ENCODE data around the gene CDCA7L.
"Not testable (repeated sequence)": the region's sequence is repeated elsewhere in the genome, so short reads cannot be mapped to it uniquely, and the experiment has no call there.

Gene CDCA7L

GRCh38 chr7:21887353-21887752, 58.3 kb downstream of the CDCA7L start:
- Histone ChIP-seq H3K4me3 (ENCODE audit: low read depth, low read length) (no peak overlapping the region), H3K36me3 (ENCODE audit: control insufficient read depth in 2 of 2, insufficient read depth in 1 of 2, low read length in 2 of 2) (no peaks in the 10 kb centered on the region), H3K9me3 (ENCODE audit: control insufficient read depth, insufficient read depth, low read depth, low read length) (no peaks in the 10 kb centered on the region), H3K4me1 (ENCODE audit: control insufficient read depth, insufficient read depth, low read length) (no peaks in the 10 kb centered on the region), H3K27ac (ENCODE audit: extremely low read depth, low read depth, low read length) (no peak overlapping the region)
- ChIA-PET CTCF (interaction anchor here (0.6 kb wide), 1 partner anchor 502 kb away, joined by 3 read pairs; no protein-coding TSS in a partner anchor), POLR2A (no interaction called here)
- no peak for TF ChIP-seq YY2 (tag by site-specific recombination; IDR thresholded peaks at IDR 0.05)
- TF ChIP-seq ZNF155 (tag by site-specific recombination; IDR thresholded peaks at IDR 0.05) = no peak
- TF ChIP-seq REST (tag by site-specific recombination; IDR thresholded peaks at IDR 0.05) = no peak

- H3K27ac ChIP-seq (ENCODE audit: extremely low read depth, low read depth, low read length) = no peak overlapping the region
- H3K9me3 ChIP-seq (ENCODE audit: control insufficient read depth, insufficient read depth, low read depth, low read length) = no peaks in the 10 kb centered on the region
- CTCF ChIA-PET = no interaction called here
- H3K4me1 ChIP-seq (ENCODE audit: control insufficient read depth, insufficient read depth, low read length) = no peaks in the 10 kb centered on the region
- no peak overlapping the region for H3K4me3 ChIP-seq (ENCODE audit: low read depth, low read length)
- TF ChIP-seq ZNF747 (tag by site-specific recombination; IDR thresholded peaks at IDR 0.05) = no peak
- TF ChIP-seq PRDM2 (tag by site-specific recombination; IDR thresholded peaks at IDR 0.05; ENCODE audit: borderline replicate concordance) = no peak
- no peak for TF ChIP-seq ZNF391 (tag by site-specific recombination; IDR thresholded peaks at IDR 0.05; ENCODE audit: borderline replicate concordance, low read depth)
- no peak for TF ChIP-seq ZNF837 (tag by site-specific recombination; IDR thresholded peaks at IDR 0.05)
- no peak for TF ChIP-seq ZNF510 (tag by site-specific recombination; IDR thresholded peaks at IDR 0.05; ENCODE audit: insufficient replicate concordance)
- no peak for TF ChIP-seq ZEB2 (tag by site-specific recombination; IDR thresholded peaks at IDR 0.05)
- H3K36me3 ChIP-seq (ENCODE audit: control insufficient read depth in 2 of 2, insufficient read depth in 1 of 2, low read length in 2 of 2) = no peaks in the 10 kb centered on the region
- POLR2A ChIA-PET = no interaction called here
Observed at GRCh38 chr7:21886396-21886795, 59.3 kb downstream of the CDCA7L start.

- Histone ChIP-seq H3K9me3 (ENCODE audit: control insufficient read depth, insufficient read depth, low read depth, low read length) (no peaks in the 10 kb centered on the region), H3K4me3 (ENCODE audit: low read depth, low read length) (no peak overlapping the region), H3K36me3 (ENCODE audit: control insufficient read depth in 2 of 2, insufficient read depth in 1 of 2, low read length in 2 of 2) (no peaks in the 10 kb centered on the region), H3K27ac (ENCODE audit: extremely low read depth, low read depth, low read length) (no peak overlapping the region), H3K4me1 (ENCODE audit: control insufficient read depth, insufficient read depth, low read length) (no peaks in the 10 kb centered on the region)
- POLR2A ChIA-PET = no interaction called here
- TF ChIP-seq ZNF510 (tag by site-specific recombination; IDR thresholded peaks at IDR 0.05; ENCODE audit: insufficient replicate concordance) (no peak), ZNF146 (tag by site-specific recombination; IDR thresholded peaks at IDR 0.05) (no peak), ZNF335 (tag by site-specific recombination; conservative IDR thresholded peaks at IDR 0.05) (no peak)
- CTCF ChIA-PET = no interaction called here
Observed at GRCh38 chr7:21884496-21884895, 61.2 kb downstream of the CDCA7L start.

- POLR2A ChIA-PET; H3K27ac ChIP-seq (ENCODE audit: extremely low read depth, low read depth, low read length); H3K4me1 ChIP-seq (ENCODE audit: control insufficient read depth, insufficient read depth, low read length); CTCF ChIA-PET; H3K4me3 ChIP-seq (ENCODE audit: low read depth, low read length); H3K36me3 ChIP-seq (ENCODE audit: control insufficient read depth in 2 of 2, insufficient read depth in 1 of 2, low read length in 2 of 2); H3K9me3 ChIP-seq (ENCODE audit: control insufficient read depth, insufficient read depth, low read depth, low read length): not testable (repeated sequence)
Observed at GRCh38 chr7:21883501-21883900, 62.2 kb downstream of the CDCA7L start.
